ENCODE results near the gene PAPPA2. TPM values are rescaled to one million over a fixed set of nuclear protein-coding genes. Genes with fewer than 3 reads are reported as not detected.

Gene PAPPA2
- total RNA-seq, 4 donors from 2014 or later: 0.55 to 3.3 (median 2.2) TPM; not detected in 1

- WGBS, 2 donors (ENCODE audit: low coverage in 1 of 2): 51 to 70% methylated on average over 2 of the region's 2 CpGs
- in situ Hi-C loops (cut with MboI; ENCODE audit: low pct_ligation_motif_present in 1 of 4, low pct_unique_long_range_greater_than_20kb in 1 of 4, low sequenced_read_pairs in 3 of 4): no loop called here
- H3K4me3 ChIP-seq: no peak overlapping the region
- no peak overlapping the region for H3K27ac ChIP-seq
- no peak for DNase-seq
- no peaks in the 10 kb centered on the region for H3K27me3 ChIP-seq
- H3K4me1 ChIP-seq: no peaks in the 10 kb centered on the region
- H3K36me3 ChIP-seq: no peaks in the 10 kb centered on the region
- intact Hi-C loops (cut with DNase I; ENCODE audit: low total_unique reads): no loop called here
- H3K9me3 ChIP-seq: no peaks in the 10 kb centered on the region
- TF ChIP-seq EP300 (IDR thresholded peaks at IDR 0.05; ENCODE audit: low read depth) (no peak), POLR2A (IDR thresholded peaks at IDR 0.05) (no peak), POLR2AphosphoS5 (IDR thresholded peaks at IDR 0.05) (no peak)
Observed at GRCh38 chr1:176531036-176531435, 68.1 kb downstream of the PAPPA2 start.

- in situ Hi-C loops (cut with MboI; ENCODE audit: low pct_ligation_motif_present in 1 of 4, low pct_unique_long_range_greater_than_20kb in 1 of 4, low sequenced_read_pairs in 3 of 4) (no loop called here), intact Hi-C loops (cut with DNase I; ENCODE audit: low total_unique reads) (no loop called here)
- Histone ChIP-seq H3K4me1 (no peaks in the 10 kb centered on the region), H3K27ac (no peak overlapping the region), H3K27me3 (no peaks in the 10 kb centered on the region), H3K4me3 (no peak overlapping the region), H3K36me3 (no peaks in the 10 kb centered on the region), H3K9me3 (no peaks in the 10 kb centered on the region)
- WGBS, 2 donors (ENCODE audit: low coverage in 1 of 2): 64 to 74% methylated on average over 12 to 16 of the region's 16 CpGs
- DNase-seq: no peak
- TF ChIP-seq POLR2AphosphoS5 (IDR thresholded peaks at IDR 0.05) (no peak), POLR2A (IDR thresholded peaks at IDR 0.05) (no peak), EP300 (IDR thresholded peaks at IDR 0.05; ENCODE audit: low read depth) (no peak)
- TF ChIP-seq, protein P1, sequence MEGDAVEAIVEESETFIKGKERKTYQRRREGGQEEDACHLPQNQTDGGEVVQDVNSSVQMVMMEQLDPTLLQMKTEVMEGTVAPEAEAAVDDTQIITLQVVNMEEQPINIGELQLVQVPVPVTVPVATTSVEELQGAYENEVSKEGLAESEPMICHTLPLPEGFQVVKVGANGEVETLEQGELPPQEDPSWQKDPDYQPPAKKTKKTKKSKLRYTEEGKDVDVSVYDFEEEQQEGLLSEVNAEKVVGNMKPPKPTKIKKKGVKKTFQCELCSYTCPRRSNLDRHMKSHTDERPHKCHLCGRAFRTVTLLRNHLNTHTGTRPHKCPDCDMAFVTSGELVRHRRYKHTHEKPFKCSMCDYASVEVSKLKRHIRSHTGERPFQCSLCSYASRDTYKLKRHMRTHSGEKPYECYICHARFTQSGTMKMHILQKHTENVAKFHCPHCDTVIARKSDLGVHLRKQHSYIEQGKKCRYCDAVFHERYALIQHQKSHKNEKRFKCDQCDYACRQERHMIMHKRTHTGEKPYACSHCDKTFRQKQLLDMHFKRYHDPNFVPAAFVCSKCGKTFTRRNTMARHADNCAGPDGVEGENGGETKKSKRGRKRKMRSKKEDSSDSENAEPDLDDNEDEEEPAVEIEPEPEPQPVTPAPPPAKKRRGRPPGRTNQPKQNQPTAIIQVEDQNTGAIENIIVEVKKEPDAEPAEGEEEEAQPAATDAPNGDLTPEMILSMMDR (IDR thresholded peaks at IDR 0.05): no peak
Observed at GRCh38 chr1:176531921-176532897, 69.2 kb downstream of the PAPPA2 start.

DNA sequence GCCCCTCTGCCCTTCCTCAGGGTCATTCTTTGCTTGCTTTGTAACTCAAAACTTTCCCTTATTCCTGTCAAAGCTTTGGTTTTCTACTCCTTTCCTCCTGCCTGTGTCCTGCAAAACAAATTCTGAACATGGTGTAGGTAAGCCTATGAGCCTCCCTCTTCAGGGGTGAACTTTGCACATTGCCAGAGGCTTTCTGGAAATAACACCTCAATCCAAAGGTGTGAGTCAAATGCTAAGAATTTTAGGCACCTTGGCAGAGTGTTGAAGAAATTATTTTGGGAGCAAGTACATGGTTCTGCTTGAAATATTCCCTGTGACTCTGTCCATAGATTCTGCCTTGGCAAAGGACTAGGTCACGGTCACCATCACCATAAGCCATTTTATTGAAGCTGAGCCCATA is 70.0 kb downstream of the PAPPA2 start:
- intact Hi-C loops (cut with DNase I; ENCODE audit: low total_unique reads) (no loop called here), in situ Hi-C loops (cut with MboI; ENCODE audit: low pct_ligation_motif_present in 1 of 4, low pct_unique_long_range_greater_than_20kb in 1 of 4, low sequenced_read_pairs in 3 of 4) (no loop called here)
- Histone ChIP-seq H3K9me3 (no peaks in the 10 kb centered on the region), H3K27me3 (no peaks in the 10 kb centered on the region), H3K4me1 (no peaks in the 10 kb centered on the region), H3K36me3 (no peaks in the 10 kb centered on the region), H3K27ac (no peak overlapping the region), H3K4me3 (no peak overlapping the region)
- no peak for DNase-seq
- TF ChIP-seq, protein P1 (IDR thresholded peaks at IDR 0.05): no peak
- TF ChIP-seq EP300 (IDR thresholded peaks at IDR 0.05; ENCODE audit: low read depth) (no peak), POLR2AphosphoS5 (IDR thresholded peaks at IDR 0.05) (no peak), POLR2A (IDR thresholded peaks at IDR 0.05) (no peak)
- 65% methylated on average over 1 of the region's 1 CpG; no CpG with 5 or more reads in 1 of the 2 donors for WGBS, 2 donors (ENCODE audit: low coverage in 1 of 2)

- intact Hi-C loops (cut with DNase I; ENCODE audit: low total_unique reads) (no loop called here), in situ Hi-C loops (cut with MboI; ENCODE audit: low pct_ligation_motif_present in 1 of 4, low pct_unique_long_range_greater_than_20kb in 1 of 4, low sequenced_read_pairs in 3 of 4) (no loop called here)
- Histone ChIP-seq H3K4me3 (no peak overlapping the region), H3K27me3 (no peaks in the 10 kb centered on the region), H3K36me3 (no peaks in the 10 kb centered on the region), H3K27ac (no peak overlapping the region), H3K9me3 (no peaks in the 10 kb centered on the region), H3K4me1 (no peaks in the 10 kb centered on the region)
- no peak for DNase-seq
- no peak for TF ChIP-seq POLR2AphosphoS5 (IDR thresholded peaks at IDR 0.05)
- TF ChIP-seq, protein P1 (IDR thresholded peaks at IDR 0.05): no peak
- TF ChIP-seq EP300 (IDR thresholded peaks at IDR 0.05; ENCODE audit: low read depth): no peak
- no peak for TF ChIP-seq POLR2A (IDR thresholded peaks at IDR 0.05)
- 82% methylated on average over 2 of the region's 2 CpGs; no CpG with 5 or more reads in 1 of the 2 donors for WGBS, 2 donors (ENCODE audit: low coverage in 1 of 2)
Observed at GRCh38 chr1:176536588-176536987, 73.6 kb downstream of the PAPPA2 start.

All from transverse colon (tissue), 4 donors.